Neural progenitor cell (in vitro differentiated cells): ENCODE results near the gene FAM209A. TPM values are rescaled to one million over a fixed set of nuclear protein-coding genes. Genes with fewer than 3 reads are reported as not detected.
A peak's percentile ranks its signal among the peaks of the same experiment; 100 is the strongest.

Source experiments
- DNase-seq: peaks from one replicate; pipeline ENCODE4 v3.0.0-alpha.2; 2016; ENCODE audit warnings: low spot score
- H2AFZ ChIP-seq: fragments of 200-600 bp; sonication (generic); replicated peaks from 2 replicates; pipeline ENCODE4 v1.6.1; 2016; ENCODE audit warnings: antibody characterized with exemption
- H3F3A ChIP-seq: fragments of 200-600 bp; sonication (generic); 2 replicates; pipeline ENCODE4 v1.6.1; 2016; ENCODE audit warnings: antibody characterized with exemption, low read depth
- H3K27ac ChIP-seq: fragments of 200-600 bp; sonication (generic); 2 replicates; pipeline ENCODE4 v1.5.1; 2016; ENCODE audit warnings: mild to moderate bottlenecking
- H3K27me3 ChIP-seq: fragments of 200-600 bp; sonication (generic); 2 replicates; pipeline ENCODE4 v1.6.1; 2016; ENCODE audit warnings: mild to moderate bottlenecking, moderate library complexity
- H3K36me3 ChIP-seq: fragments of 200-600 bp; sonication (generic); 2 replicates; pipeline ENCODE4 v1.5.1; 2016
- H3K4me1 ChIP-seq: fragments of 200-600 bp; sonication (generic); 2 replicates; pipeline ENCODE4 v1.6.1; 2016; ENCODE audit warnings: mixed run types
- H3K4me2 ChIP-seq: fragments of 200-600 bp; sonication (generic); 2 replicates; pipeline ENCODE4 v1.6.1; 2016
- H3K4me3 ChIP-seq: fragments of 200-600 bp; sonication (generic); 2 replicates; pipeline ENCODE4 v1.5.1; 2016
- H3K79me2 ChIP-seq: fragments of 200-600 bp; sonication (generic); 2 replicates; pipeline ENCODE4 v1.6.1; 2016; ENCODE audit warnings: low read depth
- H3K9ac ChIP-seq: fragments of 200-600 bp; sonication (generic); 2 replicates; pipeline ENCODE4 v1.6.1; 2016
- H3K9me3 ChIP-seq: fragments of 200-600 bp; sonication (generic); 2 replicates; pipeline ENCODE4 v1.5.1; 2016; ENCODE audit warnings: low read depth
- H4K20me1 ChIP-seq: fragments of 200-600 bp; sonication (generic); 2 replicates; pipeline ENCODE4 v1.6.1; 2016; ENCODE audit warnings: low read depth
- H3K27ac Mint-ChIP-seq: 3 replicates; pipeline ENCODE4 v1.8.0; 2021; ENCODE audit warnings: mixed read lengths
- H3K27me3 Mint-ChIP-seq: 2 replicates; pipeline ENCODE4 v1.8.0; 2022; ENCODE audit warnings: low read depth, mild to moderate bottlenecking, inconsistent platforms, moderate library complexity, mixed read lengths; ENCODE audit not compliant: insufficient read depth
- H3K36me3 Mint-ChIP-seq: 3 replicates; pipeline ENCODE4 v1.8.0; 2021; ENCODE audit warnings: mixed read lengths
- H3K4me1 Mint-ChIP-seq: 3 replicates; pipeline ENCODE4 v1.8.0; 2021; ENCODE audit warnings: mixed read lengths
- H3K4me3 Mint-ChIP-seq: 3 replicates; pipeline ENCODE4 v1.8.0; 2021; ENCODE audit warnings: mild to moderate bottlenecking, moderate library complexity, mixed read lengths
- H3K9me3 Mint-ChIP-seq: 3 replicates; pipeline ENCODE4 v1.8.0; 2020; ENCODE audit warnings: mixed read lengths
- CTCF ChIP-seq: fragments of 200-600 bp; sonication (generic); IDR thresholded peaks from 2 replicates; pipeline ENCODE4 v1.5.1; 2017; ENCODE audit warnings: antibody characterized with exemption, mild to moderate bottlenecking
- EZH2 ChIP-seq: fragments of 200-600 bp; sonication (generic); IDR thresholded peaks from 2 replicates; pipeline ENCODE4 v1.6.1; 2017; ENCODE audit warnings: antibody characterized with exemption, mild to moderate bottlenecking, moderate library complexity
- EZH2phosphoT487 ChIP-seq: fragments of 200-600 bp; sonication (generic); IDR thresholded peaks from 2 replicates; pipeline ENCODE4 v1.6.1; 2017; ENCODE audit warnings: antibody characterized with exemption
- total RNA-seq: library from RNA; depleted of rRNA; stranded (reverse); fragments of >200 nt; gene quantifications from 2 replicates; pipeline ENCODE4 v1.2.3, GENCODE V29; 2015; ENCODE audit warnings: low replicate concordance

Gene FAM209A
- total RNA-seq, 1 donor from 2014 or later: not detected

GRCh38 chr20:56501116-56501515, 23.4 kb upstream of the FAM209A start:
- H4K20me1 ChIP-seq: no peaks in the 10 kb centered on the region
- no peak overlapping the region for H3K9ac ChIP-seq
- H3K79me2 ChIP-seq: no peaks in the 10 kb centered on the region
- no peak for DNase-seq
- no peaks in the 10 kb centered on the region for H3K4me1 ChIP-seq
- no peaks in the 10 kb centered on the region for H3K9me3 ChIP-seq
- no peaks in the 10 kb centered on the region for H3K9me3 Mint-ChIP-seq
- no peak overlapping the region for H2AFZ ChIP-seq
- H3K27ac Mint-ChIP-seq: no peak overlapping the region
- TF ChIP-seq EZH2phosphoT487: no peak
- TF ChIP-seq CTCF: no peak
- TF ChIP-seq EZH2: no peak
- H3K4me3 Mint-ChIP-seq: no peak overlapping the region
- H3K27me3 ChIP-seq: no peaks in the 10 kb centered on the region
- H3K27ac ChIP-seq: no peak overlapping the region
- peaks cover 12% of the 10 kb centered on the region for H3K36me3 Mint-ChIP-seq
- no peaks in the 10 kb centered on the region for H3K27me3 Mint-ChIP-seq
- H3K36me3 ChIP-seq: no peaks in the 10 kb centered on the region
- H3K4me1 Mint-ChIP-seq: peaks cover 3% of the 10 kb centered on the region
- H3F3A ChIP-seq: no peaks in the 10 kb centered on the region
- H3K4me3 ChIP-seq: no peak overlapping the region
- no peak overlapping the region for H3K4me2 ChIP-seq

- no peaks in the 10 kb centered on the region for H3K9me3 ChIP-seq
- no peak overlapping the region for H3K9ac ChIP-seq
- H3K4me3 ChIP-seq: no peak overlapping the region
- no peak overlapping the region for H3K4me3 Mint-ChIP-seq
- no peak overlapping the region for H3K4me2 ChIP-seq
- peaks cover 3% of the 10 kb centered on the region for H3K36me3 Mint-ChIP-seq
- H3F3A ChIP-seq: no peaks in the 10 kb centered on the region
- H3K27me3 ChIP-seq: no peaks in the 10 kb centered on the region
- H4K20me1 ChIP-seq: no peaks in the 10 kb centered on the region
- no peak overlapping the region for H3K27ac ChIP-seq
- no peak for DNase-seq
- TF ChIP-seq EZH2: no peak
- TF ChIP-seq EZH2phosphoT487: no peak
- no peak for TF ChIP-seq CTCF
- H3K27ac Mint-ChIP-seq: no peak overlapping the region
- H3K9me3 Mint-ChIP-seq: no peaks in the 10 kb centered on the region
- peaks cover 3% of the 10 kb centered on the region for H3K4me1 Mint-ChIP-seq
- H3K4me1 ChIP-seq: no peaks in the 10 kb centered on the region
- H3K27me3 Mint-ChIP-seq: no peaks in the 10 kb centered on the region
- no peaks in the 10 kb centered on the region for H3K36me3 ChIP-seq
- no peak overlapping the region for H2AFZ ChIP-seq
- no peaks in the 10 kb centered on the region for H3K79me2 ChIP-seq
These were observed 20.6 kb upstream of the FAM209A start for GRCh38 chr20:56503916-56504315.

GRCh38 chr20:56504373-56505005, 20.1 kb upstream of the FAM209A start:
- no peak overlapping the region for H2AFZ ChIP-seq
- H3K9me3 ChIP-seq: no peaks in the 10 kb centered on the region
- H3K4me2 ChIP-seq: no peak overlapping the region
- H3K27ac Mint-ChIP-seq: no peak overlapping the region
- no peaks in the 10 kb centered on the region for H3K9me3 Mint-ChIP-seq
- no peaks in the 10 kb centered on the region for H3K36me3 ChIP-seq
- no peaks in the 10 kb centered on the region for H3K27me3 ChIP-seq
- H3F3A ChIP-seq: no peaks in the 10 kb centered on the region
- H3K36me3 Mint-ChIP-seq: peaks cover 3% of the 10 kb centered on the region
- H3K4me3 Mint-ChIP-seq: no peak overlapping the region
- H3K4me1 Mint-ChIP-seq: peaks cover 3% of the 10 kb centered on the region
- no peak overlapping the region for H3K4me3 ChIP-seq
- no peak overlapping the region for H3K27ac ChIP-seq
- no peak overlapping the region for H3K9ac ChIP-seq
- H3K27me3 Mint-ChIP-seq: no peaks in the 10 kb centered on the region
- DNase-seq: peak; percentile 34
- no peaks in the 10 kb centered on the region for H3K4me1 ChIP-seq
- H3K79me2 ChIP-seq: no peaks in the 10 kb centered on the region
- TF ChIP-seq CTCF (peak; percentile 69), EZH2 (no peak)
- no peaks in the 10 kb centered on the region for H4K20me1 ChIP-seq
